Loucy (cell line): ENCODE data around the gene OR6M1.

Experiments
- H2AFZ ChIP-seq: fragments of 200-600 bp; sonication (generic); 2 replicates; pipeline ENCODE4 v1.6.0; 2016; ENCODE audit warnings: antibody characterized with exemption, mild to moderate bottlenecking, low read length, moderate library complexity
- H3F3A ChIP-seq: fragments of 200-600 bp; 2 replicates; pipeline ENCODE4 v1.6.0; 2016; ENCODE audit warnings: antibody characterized with exemption, low read depth, mild to moderate bottlenecking
- H3K27me3 ChIP-seq: fragments of 200-600 bp; sonication (generic); 2 replicates; pipeline ENCODE4 v1.6.1; 2014; ENCODE audit warnings: low read length, mild to moderate bottlenecking; ENCODE audit not compliant: insufficient read depth, poor library complexity, severe bottlenecking
- H3K36me3 ChIP-seq: fragments of 200-600 bp; sonication (generic); 2 replicates; pipeline ENCODE4 v1.6.1; 2016; ENCODE audit warnings: low read length; ENCODE audit not compliant: insufficient read depth
- H3K4me1 ChIP-seq: fragments of 200-600 bp; sonication (generic); 2 replicates; pipeline ENCODE4 v1.5.1; 2014; ENCODE audit warnings: low read length, mild to moderate bottlenecking; ENCODE audit not compliant: insufficient read depth, poor library complexity, severe bottlenecking
- H3K4me2 ChIP-seq: fragments of 200-600 bp; sonication (generic); 2 replicates; pipeline ENCODE4 v1.6.0; 2014; ENCODE audit warnings: antibody characterized with exemption, low read length, low read depth, mild to moderate bottlenecking; ENCODE audit not compliant: poor library complexity, severe bottlenecking
- H3K4me3 ChIP-seq: fragments of 200-600 bp; sonication (generic); 2 replicates; pipeline ENCODE4 v1.5.1; 2014; ENCODE audit warnings: low read length, mild to moderate bottlenecking, mixed read lengths; ENCODE audit not compliant: poor library complexity, severe bottlenecking
- H3K79me2 ChIP-seq: fragments of 200-600 bp; sonication (generic); 2 replicates; pipeline ENCODE4 v1.6.1; 2014; ENCODE audit warnings: low read length; ENCODE audit not compliant: insufficient read depth
- H3K9ac ChIP-seq: fragments of 200-600 bp; sonication (generic); 2 replicates; pipeline ENCODE4 v1.6.0; 2014; ENCODE audit warnings: mild to moderate bottlenecking, low read depth, low read length, moderate library complexity; ENCODE audit not compliant: poor library complexity, severe bottlenecking
- H3K9me2 ChIP-seq: fragments of 200-600 bp; sonication (generic); replicated peaks from 2 replicates; pipeline ENCODE4 v1.6.1; 2016; ENCODE audit warnings: low read depth, low read length, mixed read lengths
- H3K9me3 ChIP-seq: fragments of 200-600 bp; sonication (generic); 2 replicates; pipeline ENCODE4 v1.6.1; 2014; ENCODE audit warnings: mild to moderate bottlenecking, antibody characterized with exemption, low read length, low read depth; ENCODE audit not compliant: insufficient read depth
- H4K20me1 ChIP-seq: fragments of 200-600 bp; sonication (generic); 2 replicates; pipeline ENCODE4 v1.6.0; 2014; ENCODE audit warnings: antibody characterized with exemption, low read length, mild to moderate bottlenecking; ENCODE audit not compliant: insufficient read depth, poor library complexity, severe bottlenecking
- EZH2phosphoT487 ChIP-seq: fragments of 200-600 bp; IDR thresholded peaks from 2 replicates; pipeline ENCODE4 v1.6.1; 2018; ENCODE audit warnings: antibody characterized with exemption, mild to moderate bottlenecking, moderate library complexity, borderline replicate concordance
- TF ChIP-seq, protein P1 (sequence below): fragments of 200-600 bp; sonication (generic); conservative IDR thresholded peaks from 2 replicates; pipeline ENCODE4 v1.5.1; 2014; ENCODE audit warnings: mild to moderate bottlenecking, antibody characterized with exemption, low read length

Gene OR6M1

DNA sequence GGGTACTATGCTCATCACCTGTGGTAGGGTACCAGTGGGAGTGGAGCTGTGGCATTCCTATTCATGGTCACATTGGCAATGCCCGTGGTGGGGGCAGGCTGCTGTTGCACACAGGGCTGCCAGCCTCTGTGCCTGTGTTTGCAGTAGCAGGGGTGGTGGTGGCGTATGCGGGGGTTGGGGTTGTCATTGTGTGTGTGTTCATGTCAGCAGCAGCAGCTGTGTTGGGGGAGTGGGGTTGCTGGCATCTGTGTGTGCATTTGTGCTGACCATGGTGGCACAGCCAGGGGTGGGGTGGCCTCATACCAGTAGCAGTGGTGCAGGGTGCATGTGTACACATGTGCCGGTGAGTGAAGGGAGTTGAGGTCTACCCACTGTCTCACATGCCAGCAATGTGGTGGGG lies 45.0 kb upstream of the OR6M1 start:
- Histone ChIP-seq H3K9ac (no peak overlapping the region), H3K4me3 (no peak overlapping the region), H3K9me3 (no peaks in the 10 kb centered on the region), H4K20me1 (no peaks in the 10 kb centered on the region), H3F3A (no peaks in the 10 kb centered on the region), H3K36me3 (no peaks in the 10 kb centered on the region), H2AFZ (no peak overlapping the region), H3K27me3 (no peaks in the 10 kb centered on the region), H3K79me2 (no peaks in the 10 kb centered on the region), H3K4me1 (no peaks in the 10 kb centered on the region), H3K9me2 (no peaks in the 10 kb centered on the region), H3K4me2 (no peak overlapping the region)
- TF ChIP-seq, protein P1, sequence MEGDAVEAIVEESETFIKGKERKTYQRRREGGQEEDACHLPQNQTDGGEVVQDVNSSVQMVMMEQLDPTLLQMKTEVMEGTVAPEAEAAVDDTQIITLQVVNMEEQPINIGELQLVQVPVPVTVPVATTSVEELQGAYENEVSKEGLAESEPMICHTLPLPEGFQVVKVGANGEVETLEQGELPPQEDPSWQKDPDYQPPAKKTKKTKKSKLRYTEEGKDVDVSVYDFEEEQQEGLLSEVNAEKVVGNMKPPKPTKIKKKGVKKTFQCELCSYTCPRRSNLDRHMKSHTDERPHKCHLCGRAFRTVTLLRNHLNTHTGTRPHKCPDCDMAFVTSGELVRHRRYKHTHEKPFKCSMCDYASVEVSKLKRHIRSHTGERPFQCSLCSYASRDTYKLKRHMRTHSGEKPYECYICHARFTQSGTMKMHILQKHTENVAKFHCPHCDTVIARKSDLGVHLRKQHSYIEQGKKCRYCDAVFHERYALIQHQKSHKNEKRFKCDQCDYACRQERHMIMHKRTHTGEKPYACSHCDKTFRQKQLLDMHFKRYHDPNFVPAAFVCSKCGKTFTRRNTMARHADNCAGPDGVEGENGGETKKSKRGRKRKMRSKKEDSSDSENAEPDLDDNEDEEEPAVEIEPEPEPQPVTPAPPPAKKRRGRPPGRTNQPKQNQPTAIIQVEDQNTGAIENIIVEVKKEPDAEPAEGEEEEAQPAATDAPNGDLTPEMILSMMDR = no peak
- no peak for TF ChIP-seq EZH2phosphoT487

DNA sequence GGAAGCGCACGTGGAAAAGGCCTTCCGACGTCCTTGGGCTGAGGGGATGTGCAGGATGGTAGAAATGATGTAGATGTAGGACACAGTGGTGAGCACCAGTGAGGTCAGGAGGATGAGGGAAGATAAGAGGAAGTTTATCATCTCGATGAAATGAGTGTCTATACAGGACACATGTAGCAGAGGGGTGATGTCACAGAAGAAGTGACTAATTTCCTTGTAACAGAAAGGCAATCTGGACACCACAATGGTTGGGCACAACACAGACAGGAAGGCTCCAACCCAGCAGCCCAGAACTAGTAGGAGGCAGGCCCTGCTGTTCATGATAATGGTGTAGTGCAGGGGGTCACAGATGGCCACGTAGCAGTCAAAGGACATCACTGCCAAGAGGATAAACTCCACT lies 35.0 kb upstream of the OR6M1 start:
- Histone ChIP-seq H3K9me3 (no peaks in the 10 kb centered on the region), H3K9me2 (no peaks in the 10 kb centered on the region), H3F3A (no peaks in the 10 kb centered on the region), H3K27me3 (no peaks in the 10 kb centered on the region), H2AFZ (no peak overlapping the region), H4K20me1 (no peaks in the 10 kb centered on the region), H3K9ac (no peak overlapping the region), H3K4me1 (no peaks in the 10 kb centered on the region), H3K36me3 (no peaks in the 10 kb centered on the region), H3K79me2 (no peaks in the 10 kb centered on the region), H3K4me2 (no peak overlapping the region), H3K4me3 (no peak overlapping the region)
- TF ChIP-seq, protein P1 = no peak
- TF ChIP-seq EZH2phosphoT487 = no peak

DNA sequence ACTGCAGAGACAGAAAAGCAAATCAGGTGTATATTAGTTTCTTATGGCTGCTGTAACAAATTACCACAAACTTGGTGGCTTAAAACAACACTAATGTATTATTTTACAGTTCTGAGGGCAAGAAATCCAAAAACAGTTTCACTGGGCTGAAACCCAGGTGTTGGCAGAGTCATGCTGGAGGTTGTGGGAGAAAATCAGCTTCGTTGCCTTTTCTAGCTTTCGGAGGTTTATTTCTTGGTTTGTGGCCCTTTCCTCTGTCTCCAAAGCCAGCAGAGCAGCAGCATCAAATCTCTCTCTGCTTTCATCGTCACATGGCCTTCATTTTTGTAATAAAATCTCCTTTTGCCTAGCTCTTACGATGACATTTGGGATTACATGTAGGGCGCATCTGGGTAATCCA lies 33.0 kb upstream of the OR6M1 start:
- no peaks in the 10 kb centered on the region for H3K27me3 ChIP-seq

More for the DNA sequence above, 33.0 kb upstream of the OR6M1 start:
- Histone ChIP-seq H3F3A (no peaks in the 10 kb centered on the region), H3K9ac (no peak overlapping the region), H3K4me3 (no peak overlapping the region), H4K20me1 (no peaks in the 10 kb centered on the region), H3K9me3 (no peaks in the 10 kb centered on the region), H3K4me2 (no peak overlapping the region), H3K4me1 (no peaks in the 10 kb centered on the region), H2AFZ (no peak overlapping the region), H3K9me2 (no peaks in the 10 kb centered on the region), H3K36me3 (no peaks in the 10 kb centered on the region), H3K79me2 (no peaks in the 10 kb centered on the region)
- TF ChIP-seq EZH2phosphoT487 = no peak
- TF ChIP-seq, protein P1 = no peak
